ENCODE results near the gene NAV2.

NAV2 gene

GRCh38 chr11:19962053-19962800 is 249.6 kb downstream of the NAV2 start:
- no peak for DNase-seq

GRCh38 chr11:19962801-19963175 is 250.2 kb downstream of the NAV2 start:
- no peak for DNase-seq

GRCh38 chr11:19963697-19964387 is 251.2 kb downstream of the NAV2 start:
- no peak for DNase-seq

- DNase-seq: no peak
These were observed 253.8 kb downstream of the NAV2 start for GRCh38 chr11:19966441-19966840.

- no peak for DNase-seq
These were observed 254.3 kb downstream of the NAV2 start for GRCh38 chr11:19966927-19967326.

GRCh38 chr11:19967787-19968186 is 255.2 kb downstream of the NAV2 start:
- no peak for DNase-seq

GRCh38 chr11:19968860-19969259 is 256.2 kb downstream of the NAV2 start:
- no peak for DNase-seq

- DNase-seq: no peak
These were observed 258.3 kb downstream of the NAV2 start for GRCh38 chr11:19970944-19971343.

- DNase-seq: no peak
These were observed 259.5 kb downstream of the NAV2 start for GRCh38 chr11:19972091-19972490.

GRCh38 chr11:19972651-19973050 is 260.0 kb downstream of the NAV2 start:
- no peak for DNase-seq

GRCh38 chr11:19973136-19973635 is 260.5 kb downstream of the NAV2 start:
- no peak for DNase-seq

- no peak for DNase-seq
These were observed 262.2 kb downstream of the NAV2 start for GRCh38 chr11:19974886-19975285.

- DNase-seq: no peak
These were observed 262.9 kb downstream of the NAV2 start for GRCh38 chr11:19975414-19975990.

GRCh38 chr11:19976281-19976941 is 263.8 kb downstream of the NAV2 start:
- DNase-seq: no peak

GRCh38 chr11:19977941-19978340 is 265.3 kb downstream of the NAV2 start:
- DNase-seq: no peak

- no peak for DNase-seq
These were observed 266.3 kb downstream of the NAV2 start for GRCh38 chr11:19978668-19979518.

- DNase-seq: no peak
These were observed 266.8 kb downstream of the NAV2 start for GRCh38 chr11:19979519-19979845.

- DNase-seq: no peak
These were observed 267.8 kb downstream of the NAV2 start for GRCh38 chr11:19980388-19980787.

GRCh38 chr11:19980957-19981669 is 268.5 kb downstream of the NAV2 start:
- DNase-seq: no peak

- DNase-seq: no peak
These were observed 270.3 kb downstream of the NAV2 start for GRCh38 chr11:19982774-19983495.

GRCh38 chr11:19984048-19984742 is 271.6 kb downstream of the NAV2 start:
- no peak for DNase-seq

All from NCI-H1694 treated with DMSO at 0.1 percent for 48 hours (cell line).